Kasumi-1 (cell line): ENCODE results near the gene CHN2.

Experiments used
- DNase-seq, 2 experiments: peaks; one replicate each; lab custom pipeline; 2025; lab: John Stamatoyannopoulos, UW

CHN2 gene

GRCh38 chr7:29284696-29285443 is 90.3 kb downstream of the CHN2 start:
- no peak for DNase-seq

DNA sequence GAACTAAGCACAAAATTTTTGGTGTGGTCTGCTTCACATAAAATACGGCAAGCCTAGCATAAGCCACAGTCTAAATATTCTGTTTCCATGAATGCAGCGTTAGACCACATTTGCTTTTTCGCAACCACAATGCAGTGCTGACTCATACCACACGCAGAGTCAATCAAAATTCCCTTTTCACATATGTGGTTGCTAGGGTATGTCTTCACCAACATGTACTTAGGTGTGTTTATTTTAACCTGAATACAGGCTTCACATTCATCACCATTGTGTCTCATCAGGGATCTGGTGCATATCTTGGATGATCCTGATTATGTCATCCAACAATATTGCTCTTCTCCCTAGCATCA is 90.8 kb downstream of the CHN2 start:
- no peak for DNase-seq

DNA sequence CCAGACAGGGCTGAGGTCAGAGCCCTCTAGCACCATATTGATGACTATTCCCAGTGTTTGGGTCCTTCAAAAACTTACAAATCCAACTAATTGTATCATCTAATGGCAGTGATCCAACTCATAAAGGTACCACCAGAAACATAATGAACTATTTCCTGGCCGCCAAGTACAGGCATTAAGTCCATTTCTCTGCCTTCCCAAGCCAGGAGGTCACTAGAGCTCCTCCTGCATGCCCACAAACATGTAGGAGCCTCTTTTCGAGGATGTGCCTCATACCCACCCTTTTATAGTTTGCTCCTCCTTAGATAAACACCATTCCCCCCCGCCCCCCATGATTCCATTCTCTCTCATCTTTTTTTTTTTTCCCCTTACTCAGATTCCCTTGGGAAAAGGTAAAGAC is 91.3 kb downstream of the CHN2 start:
- no peak for DNase-seq

DNA sequence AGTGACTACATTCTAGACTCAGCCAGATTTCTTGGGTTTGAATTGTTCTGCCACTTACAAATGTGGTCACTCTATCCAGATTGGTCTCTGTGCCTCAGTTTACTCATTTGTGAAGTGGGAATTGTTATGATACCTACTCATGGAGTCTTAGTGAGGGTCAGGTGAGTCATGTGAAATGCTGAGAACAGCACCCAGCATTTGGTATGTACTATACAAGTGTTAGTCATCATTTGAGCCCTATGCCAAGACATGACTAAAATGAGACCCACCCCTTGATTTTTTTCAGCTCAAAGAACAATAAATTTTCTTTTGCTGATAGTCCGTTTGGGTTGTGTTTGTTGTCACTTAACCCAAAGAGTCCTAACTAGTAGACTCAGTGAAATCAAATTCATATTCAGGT is 92.8 kb downstream of the CHN2 start:
- DNase-seq, result no peak

DNA sequence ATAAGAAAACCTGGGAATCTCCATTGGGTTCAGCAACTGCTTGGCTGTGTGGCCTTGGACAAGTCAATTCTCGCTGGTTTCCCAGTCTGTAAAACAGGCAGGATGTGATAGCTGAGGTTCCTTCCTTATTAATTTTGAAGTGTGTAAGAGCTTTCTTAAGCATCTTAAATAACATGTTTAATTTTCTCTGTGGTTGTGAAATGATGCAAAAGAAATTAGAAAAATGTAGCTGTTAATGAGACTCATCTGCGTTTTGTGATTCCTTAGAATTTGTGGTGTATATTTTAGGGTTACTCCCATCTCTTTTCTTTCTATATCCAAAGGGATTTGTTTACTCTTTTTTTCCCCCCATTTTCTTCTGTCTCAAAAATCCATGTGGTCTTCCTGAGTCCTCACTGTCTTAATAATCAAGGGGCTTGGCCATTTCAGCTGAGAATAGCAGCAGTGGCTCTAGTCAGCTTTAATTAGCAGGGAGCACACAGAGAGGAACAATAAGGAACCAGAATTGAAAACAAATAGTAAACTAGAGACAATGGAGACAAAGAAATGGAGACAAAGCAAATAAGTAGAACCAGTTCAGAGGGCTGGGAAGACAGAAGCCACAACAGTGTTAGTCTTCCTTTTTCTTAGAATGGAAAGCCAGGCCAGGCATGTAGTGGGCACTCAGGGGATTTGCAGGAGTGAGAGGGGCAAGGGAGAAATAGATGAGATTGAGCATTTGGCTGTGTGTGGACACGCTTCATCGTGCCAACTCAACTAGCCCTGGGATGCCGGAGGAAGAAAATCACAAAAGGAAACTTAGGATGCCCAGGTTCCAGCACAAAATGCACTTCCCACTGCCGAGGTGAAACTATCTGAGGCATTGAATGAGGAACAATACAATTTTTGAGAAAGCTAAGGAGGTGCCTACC is 93.9 kb downstream of the CHN2 start:
- DNase-seq, result no peak

- DNase-seq, result no peak
Measured at GRCh38 chr7:29289156-29290021, 94.8 kb downstream of the CHN2 start.

GRCh38 chr7:29290829-29291228 is 96.3 kb downstream of the CHN2 start:
- DNase-seq, result no peak

- no peak for DNase-seq
Measured at GRCh38 chr7:29291723-29292618, 97.4 kb downstream of the CHN2 start.

DNA sequence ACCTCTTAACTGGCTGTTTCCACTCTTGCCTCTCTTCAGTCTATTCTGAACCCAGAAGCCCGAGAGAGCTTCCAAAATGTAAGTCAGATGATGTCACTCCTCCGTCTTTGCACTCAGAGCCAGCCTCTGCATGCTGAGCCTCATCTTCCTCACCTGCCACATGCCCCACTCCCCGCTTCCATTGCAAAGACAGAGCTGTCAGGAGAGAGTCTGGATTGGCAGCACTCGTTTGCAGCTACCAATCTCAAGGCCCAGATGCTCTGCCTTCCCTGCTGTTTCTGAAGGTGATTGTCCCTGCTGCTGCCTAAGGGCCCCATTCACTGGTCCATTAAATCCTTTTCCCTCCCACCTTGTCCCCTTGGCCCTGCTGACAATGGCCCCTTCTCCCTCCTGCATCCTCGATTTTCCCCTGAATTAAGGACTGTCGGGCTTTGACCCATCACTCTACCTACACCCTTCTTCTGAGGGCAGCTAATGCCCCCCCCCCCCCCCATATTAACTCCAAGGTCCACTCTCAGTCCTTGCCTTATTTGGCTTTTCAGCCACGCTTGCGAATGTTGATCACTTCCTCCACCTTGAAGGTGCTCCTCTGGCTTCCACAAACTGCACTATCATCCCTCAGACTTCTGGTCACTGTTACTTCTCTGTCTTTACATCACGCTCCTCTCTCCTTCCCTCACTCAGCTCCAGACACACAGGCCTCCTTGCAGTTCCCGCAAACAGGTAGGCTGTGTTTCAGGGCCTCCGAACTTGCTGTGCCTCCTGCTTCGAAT is 98.5 kb downstream of the CHN2 start:
- no peak for DNase-seq

DNA sequence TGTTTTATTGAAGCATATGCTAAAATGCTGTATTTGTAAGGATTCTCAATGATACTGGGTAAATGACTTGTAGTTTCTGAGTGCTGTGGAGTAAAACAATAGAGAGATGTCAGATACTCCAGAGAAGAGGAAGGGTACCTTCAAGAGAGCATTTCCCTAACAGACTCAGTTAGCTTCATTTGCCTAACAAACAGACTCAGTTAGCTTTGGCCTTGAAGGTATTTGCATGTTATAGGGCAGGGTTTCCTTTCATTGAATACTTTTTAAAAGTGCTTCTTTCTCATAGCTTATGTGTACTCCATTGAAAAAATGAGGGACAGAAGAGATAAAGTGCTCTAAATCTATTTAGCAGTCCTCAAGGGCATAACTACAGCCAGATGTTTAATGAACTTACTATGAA is 101.8 kb downstream of the CHN2 start:
- DNase-seq, result no peak

- no peak for DNase-seq
Measured at GRCh38 chr7:29297194-29297890, 102.8 kb downstream of the CHN2 start.

- no peak for DNase-seq
Measured at GRCh38 chr7:29299086-29299485, 104.5 kb downstream of the CHN2 start.

- no peak for DNase-seq
Measured at GRCh38 chr7:29300026-29300480, 105.5 kb downstream of the CHN2 start.

DNA sequence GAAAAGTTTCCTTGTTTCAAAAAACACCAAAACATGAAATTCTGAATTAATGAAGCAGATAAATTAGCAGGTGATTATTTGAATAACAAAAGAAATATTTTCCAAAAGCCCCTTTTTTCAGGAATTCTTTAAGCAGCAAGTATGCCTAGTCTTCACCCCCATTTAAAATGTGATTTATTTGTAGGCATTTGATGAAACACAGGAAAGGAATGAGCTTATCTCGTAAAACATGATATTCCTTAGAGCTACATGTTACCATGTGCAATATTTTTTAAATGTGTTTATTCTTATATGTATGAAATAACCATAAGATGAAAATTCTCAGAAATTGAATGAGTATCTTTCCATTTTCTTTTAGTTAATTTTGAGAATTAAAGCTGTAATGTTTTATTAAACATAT is 106.1 kb downstream of the CHN2 start:
- no peak for DNase-seq

- no peak for DNase-seq
Measured at GRCh38 chr7:29302666-29303395, 108.3 kb downstream of the CHN2 start.

DNA sequence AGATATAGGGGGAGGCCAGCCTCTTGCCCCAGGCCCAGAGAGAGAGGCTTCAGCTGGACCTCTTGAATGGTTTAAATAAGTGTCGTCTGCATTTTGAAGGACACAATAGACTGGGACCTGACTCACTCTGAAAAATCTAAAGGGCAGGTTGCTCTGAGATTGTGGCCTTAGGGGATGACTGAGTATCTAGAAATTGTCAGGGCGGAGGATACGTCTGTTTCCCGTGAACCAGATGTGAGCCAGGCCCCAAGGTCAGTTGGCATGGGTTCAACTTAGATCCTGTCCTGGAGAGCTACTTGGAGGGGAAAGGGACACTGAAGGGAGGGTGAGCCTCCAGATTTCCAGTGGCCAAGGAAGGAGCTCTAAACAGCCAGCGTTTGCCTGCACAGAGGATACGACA is 110.2 kb downstream of the CHN2 start:
- no peak for DNase-seq

DNA sequence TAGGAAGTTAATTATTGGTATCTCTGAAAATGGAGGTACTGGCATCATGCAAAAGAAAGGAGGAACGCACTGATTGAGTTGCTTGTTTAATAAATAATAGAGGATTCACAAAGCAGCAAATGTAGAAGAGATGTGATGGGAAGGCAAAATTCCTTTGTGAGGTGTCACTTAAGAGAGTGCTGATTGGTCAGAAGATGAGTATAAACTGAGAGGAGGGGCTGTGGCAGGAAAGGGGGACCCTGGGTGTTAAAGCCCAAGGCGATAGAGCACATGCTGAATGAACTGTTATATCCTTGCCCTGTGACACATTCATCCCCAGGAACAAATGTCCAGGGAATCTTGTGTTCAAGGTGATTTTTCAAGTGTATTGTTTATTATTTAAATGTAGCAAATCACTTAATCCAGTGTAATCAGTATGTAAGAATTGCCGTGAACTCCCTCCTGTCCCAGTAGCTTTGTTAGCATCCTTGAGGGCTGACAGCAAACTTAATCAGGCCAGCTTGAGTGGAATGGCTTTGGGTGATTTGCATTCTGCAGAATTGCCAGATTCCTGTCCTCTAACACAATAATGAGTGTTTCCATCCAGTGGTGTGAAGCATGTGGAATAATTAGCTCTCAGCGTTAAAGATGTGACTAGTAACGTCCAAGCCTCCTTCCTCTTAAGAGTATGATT is 111.9 kb downstream of the CHN2 start:
- DNase-seq, result no peak

- no peak for DNase-seq
Measured at GRCh38 chr7:29308424-29308823, 113.8 kb downstream of the CHN2 start.
